HG03457 (cell line): ENCODE data around the gene CEMIP.

Source experiments
- ATAC-seq: cut with Tn5 transposase; IDR thresholded peaks from one replicate; pipeline ENCODE4 v1.9.1; 2021; ENCODE audit warnings: moderate number of reproducible peaks; ENCODE audit not compliant: unreplicated experiment

CEMIP gene

DNA sequence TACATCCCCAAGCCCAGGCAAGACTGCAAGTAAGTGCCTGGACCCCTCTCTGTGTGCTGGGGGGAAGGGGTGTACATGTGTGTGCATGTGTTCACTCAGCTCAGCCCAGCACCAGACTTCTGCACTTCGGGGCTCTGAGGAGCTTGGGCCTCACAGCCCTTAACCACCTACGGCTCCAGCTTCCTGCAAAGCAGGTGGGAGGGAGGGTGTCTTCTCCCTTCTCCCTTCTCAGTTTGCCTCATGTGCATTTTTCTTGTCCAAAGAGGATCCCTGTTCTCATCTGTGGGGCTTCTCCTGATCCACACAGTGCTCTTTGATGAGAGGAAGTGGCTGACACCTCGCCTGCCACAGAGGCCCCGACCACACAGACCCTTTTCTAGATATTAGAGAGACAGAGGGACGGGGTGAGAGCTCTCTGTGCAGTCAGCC lies 141.1 kb downstream of the CEMIP start:
- ATAC-seq = no peak

DNA sequence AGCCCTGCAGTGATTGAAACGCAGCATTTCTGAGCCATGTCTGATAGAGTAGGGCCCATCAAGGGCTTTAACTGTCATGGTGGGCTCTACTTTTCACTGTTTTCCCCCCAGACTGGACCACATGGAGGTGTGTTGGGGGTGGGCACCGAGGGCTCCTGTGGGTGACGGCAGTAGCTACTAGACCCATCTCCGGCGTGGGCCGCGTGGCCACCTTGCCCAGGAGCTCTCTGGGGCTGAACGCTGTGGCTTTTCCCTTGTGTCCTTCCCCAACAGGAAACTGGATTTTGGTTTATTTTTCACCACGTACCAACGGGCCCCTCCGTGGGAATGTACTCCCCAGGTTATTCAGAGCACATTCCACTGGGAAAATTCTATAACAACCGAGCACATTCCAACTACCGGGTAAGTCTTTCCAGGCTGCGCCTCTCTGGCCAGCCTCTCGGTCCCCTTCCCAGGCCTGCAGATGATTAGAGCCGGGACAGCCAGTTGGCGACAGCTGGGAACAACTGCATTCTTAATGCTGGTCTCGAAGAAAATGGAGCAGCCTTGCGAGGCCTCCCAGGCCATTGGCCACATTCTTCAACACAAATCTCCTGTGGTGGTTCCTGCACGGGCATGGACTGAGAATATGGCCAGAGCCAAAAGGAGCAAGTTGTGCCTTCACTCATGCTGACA lies 142.7 kb downstream of the CEMIP start:
- ATAC-seq = no peak

DNA sequence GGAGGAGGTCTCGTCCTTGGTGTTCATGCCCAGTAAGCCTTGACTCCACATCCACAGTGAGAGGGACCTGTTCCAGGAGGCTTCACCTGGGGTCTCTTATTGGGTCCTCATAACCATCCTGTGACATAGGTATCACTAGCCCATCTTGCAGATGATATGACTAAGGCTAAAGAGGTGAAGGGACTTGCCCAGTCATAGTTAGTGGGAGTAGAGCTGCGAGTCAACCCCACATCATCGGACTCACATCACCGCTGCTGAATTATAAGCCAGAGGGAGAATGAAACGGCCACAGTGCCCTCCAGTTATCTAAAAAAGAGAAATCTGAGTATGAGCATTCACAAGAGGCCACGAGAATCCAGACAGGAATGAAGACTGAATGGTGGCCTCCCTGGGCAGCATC lies 144.5 kb downstream of the CEMIP start:
- no peak for ATAC-seq

DNA sequence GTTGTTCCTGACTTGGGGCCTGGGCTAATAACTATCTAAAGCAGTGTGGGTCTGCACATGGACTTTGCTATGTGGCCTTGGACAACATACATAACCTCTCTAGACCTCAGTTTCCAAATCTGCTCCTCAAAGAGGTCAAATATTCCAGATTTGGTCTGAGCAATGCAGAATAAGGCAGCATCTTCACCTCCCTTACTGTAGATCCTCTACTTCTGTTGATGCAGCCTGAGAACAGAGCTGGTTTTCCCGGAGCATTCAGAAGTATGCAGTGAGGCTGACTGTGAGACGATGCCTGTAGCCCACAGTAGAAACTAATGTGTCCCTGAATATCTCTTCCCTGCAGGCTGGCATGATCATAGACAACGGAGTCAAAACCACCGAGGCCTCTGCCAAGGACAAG lies 145.1 kb downstream of the CEMIP start:
- ATAC-seq = no peak

DNA sequence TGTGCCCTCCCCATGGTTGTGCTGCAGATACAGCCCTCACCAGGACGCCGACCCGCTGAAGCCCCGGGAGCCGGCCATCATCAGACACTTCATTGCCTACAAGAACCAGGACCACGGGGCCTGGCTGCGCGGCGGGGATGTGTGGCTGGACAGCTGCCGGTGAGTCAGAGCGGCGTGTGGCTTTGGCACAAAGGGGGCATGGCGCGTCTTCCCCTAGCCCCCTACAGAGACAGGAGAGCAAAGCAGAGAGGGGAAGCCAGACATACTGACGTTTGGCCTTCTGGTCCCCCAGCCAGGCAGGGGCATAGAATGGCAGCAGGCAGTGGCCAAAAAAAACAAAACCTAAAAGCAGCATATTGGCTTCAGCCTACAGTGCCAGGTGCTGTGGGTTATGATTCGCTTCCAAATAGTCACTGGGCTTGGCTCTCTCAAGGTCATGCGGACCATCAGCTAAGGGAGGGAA lies 146.5 kb downstream of the CEMIP start:
- ATAC-seq = no peak

DNA sequence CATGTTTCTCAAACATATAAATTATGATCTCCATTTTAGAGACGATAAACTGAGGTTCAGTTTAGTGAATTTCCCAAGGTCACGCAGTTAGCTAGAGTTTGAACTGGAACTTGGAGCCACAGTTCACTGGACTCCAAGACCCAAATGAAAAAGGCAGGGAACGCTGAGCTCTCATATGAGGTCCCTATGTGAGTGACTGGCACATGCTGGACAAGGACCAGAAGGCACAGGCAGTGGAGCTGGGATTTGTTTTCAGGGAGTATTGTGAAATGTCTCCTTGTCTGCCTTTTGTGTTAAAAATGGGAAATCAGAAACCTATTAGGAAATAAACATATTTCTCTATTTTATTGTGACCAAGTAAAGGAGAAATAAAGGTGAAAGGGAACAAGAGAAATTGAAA lies 147.0 kb downstream of the CEMIP start:
- no peak for ATAC-seq

DNA sequence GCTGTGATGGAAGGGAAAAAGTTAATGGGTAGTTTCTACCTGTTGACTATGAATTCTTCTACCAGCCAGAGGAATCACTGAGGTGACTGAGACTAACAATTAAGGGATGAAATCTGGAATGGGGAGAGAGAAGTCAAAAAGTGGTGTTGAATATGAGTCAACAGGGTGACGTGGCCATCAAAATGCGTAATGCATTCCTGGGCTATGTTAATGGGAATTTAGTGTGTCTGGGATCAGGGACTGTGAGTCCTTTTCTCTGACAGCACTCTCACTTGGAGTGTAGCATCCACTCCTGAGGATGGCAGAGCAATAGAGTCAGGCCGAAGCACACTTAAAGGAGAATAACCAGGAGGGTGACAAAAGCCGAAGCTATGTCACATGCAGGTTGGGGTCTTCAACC lies 150.1 kb downstream of the CEMIP start:
- no peak for ATAC-seq

DNA sequence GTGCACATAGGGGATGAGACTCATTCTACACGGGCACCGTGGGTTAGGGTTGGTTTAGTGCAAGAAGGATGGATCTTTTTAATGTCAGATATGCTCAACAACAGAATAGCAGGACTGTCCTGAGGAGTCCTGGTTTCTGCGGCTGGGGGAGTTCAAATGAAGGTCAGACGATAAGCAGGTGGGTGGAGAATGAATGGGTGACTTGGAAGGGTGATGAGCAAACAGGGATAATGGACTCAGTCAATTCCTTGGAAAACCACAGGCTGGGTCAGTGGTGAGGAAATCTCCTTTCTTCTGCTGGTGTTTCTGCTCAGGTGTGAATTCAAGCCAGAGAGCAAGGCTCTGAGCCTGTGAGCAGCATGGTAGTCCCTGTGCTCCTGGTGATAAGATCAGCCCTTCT lies 150.5 kb downstream of the CEMIP start:
- no peak for ATAC-seq

DNA sequence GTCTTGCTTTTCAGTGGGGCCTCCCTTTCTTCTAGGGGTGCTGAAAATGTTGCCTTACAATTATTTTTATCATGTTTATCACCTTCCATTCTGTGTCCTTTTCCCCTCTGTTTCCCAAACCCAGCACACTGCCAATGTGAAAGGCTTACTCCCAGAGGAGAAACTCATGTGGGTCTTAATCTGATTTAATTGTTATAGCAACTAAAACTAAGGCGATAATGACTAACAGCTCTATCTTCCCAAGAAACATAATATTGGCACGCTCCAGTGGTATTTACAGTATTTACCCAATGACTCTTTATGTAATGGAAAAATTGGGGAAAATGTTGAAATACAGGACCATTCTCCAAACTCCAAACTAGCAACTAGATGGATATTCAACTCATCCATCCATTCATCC lies 152.0 kb downstream of the CEMIP start:
- no peak for ATAC-seq

DNA sequence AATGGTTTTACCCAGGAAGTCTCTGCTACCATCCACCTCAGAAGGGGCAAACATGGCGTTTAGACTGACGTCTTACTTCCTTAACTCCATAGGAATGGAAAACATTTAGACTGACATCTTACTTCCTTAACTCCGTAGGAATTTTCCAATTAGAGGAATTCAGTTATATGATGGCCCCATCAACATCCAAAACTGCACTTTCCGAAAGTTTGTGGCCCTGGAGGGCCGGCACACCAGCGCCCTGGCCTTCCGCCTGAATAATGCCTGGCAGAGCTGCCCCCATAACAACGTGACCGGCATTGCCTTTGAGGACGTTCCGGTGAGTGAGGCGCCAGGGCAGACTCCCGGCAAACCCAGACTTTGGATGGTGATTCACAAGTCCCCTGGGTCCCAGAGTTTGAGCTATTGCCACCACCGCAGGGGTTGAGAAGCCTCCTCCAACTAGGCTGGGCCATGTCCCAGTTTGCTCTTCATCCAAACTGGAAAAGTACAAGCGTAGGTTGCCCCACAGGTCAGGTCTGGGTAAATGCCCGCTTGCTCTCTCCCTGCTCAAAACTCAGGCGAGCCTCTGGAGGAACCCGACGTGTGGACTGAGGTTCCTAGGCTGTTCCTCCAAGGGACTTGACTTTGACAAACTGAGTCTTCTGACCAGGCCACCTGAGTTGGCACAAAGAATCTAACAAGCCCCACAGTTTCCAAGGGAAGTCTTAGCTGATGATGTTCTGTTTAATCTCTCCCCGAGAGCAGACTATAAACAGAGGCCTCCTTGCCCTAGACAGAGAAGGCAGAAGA lies 152.7 kb downstream of the CEMIP start:
- no peak for ATAC-seq

DNA sequence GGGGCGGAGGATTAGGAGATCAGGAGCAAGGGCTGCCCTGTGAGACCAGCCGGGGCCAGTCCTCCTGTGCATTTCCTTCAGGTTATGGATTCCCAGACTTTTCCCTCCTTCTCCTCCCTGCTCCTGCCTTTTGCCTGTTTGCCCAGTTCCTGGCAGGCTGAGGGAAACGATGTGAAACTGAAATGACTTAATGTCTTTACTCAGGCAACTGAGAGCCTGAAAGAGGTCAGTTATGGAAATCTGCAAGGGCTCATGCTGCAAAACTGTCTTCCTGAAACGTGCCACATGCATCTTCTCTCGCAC lies 153.3 kb downstream of the CEMIP start:
- ATAC-seq = no peak

DNA sequence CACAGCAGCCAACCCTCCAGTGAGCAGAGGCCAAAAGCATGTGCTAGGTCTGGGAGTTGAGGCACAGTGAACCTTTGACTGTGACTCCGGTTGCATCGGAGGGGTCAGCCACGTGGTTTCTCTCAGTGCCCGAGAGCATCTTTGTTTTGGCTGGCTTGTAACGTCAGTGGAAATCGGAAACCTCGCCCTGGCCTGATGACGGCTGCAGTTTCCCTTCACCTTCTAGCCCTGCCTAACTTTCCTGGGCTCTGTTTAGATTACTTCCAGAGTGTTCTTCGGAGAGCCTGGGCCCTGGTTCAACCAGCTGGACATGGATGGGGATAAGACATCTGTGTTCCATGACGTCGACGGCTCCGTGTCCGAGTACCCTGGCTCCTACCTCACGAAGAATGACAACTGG lies 153.8 kb downstream of the CEMIP start:
- ATAC-seq = no peak

DNA sequence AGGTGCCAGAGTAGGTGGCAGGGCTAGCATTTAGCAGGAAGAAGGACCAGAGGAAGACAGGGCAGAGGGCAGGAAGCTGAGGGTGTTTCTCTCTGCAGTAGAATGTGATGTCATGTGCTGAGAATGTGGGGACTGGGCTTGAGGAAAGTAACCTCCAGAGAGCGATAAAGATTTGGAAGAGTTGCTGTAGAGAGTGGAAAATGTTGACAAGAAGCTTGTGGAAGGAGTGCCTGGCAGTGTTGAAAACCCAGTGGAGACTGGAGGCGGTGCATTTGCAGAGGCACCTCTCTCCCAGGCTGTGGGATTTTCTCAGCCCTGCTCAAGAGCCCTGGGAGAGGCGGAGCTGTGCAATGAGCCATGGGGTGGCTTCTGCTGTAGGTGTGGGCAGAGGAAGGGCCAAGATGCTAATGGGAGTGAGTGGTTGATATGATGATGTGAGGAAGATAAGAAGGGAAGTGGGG lies 155.6 kb downstream of the CEMIP start:
- no peak for ATAC-seq

DNA sequence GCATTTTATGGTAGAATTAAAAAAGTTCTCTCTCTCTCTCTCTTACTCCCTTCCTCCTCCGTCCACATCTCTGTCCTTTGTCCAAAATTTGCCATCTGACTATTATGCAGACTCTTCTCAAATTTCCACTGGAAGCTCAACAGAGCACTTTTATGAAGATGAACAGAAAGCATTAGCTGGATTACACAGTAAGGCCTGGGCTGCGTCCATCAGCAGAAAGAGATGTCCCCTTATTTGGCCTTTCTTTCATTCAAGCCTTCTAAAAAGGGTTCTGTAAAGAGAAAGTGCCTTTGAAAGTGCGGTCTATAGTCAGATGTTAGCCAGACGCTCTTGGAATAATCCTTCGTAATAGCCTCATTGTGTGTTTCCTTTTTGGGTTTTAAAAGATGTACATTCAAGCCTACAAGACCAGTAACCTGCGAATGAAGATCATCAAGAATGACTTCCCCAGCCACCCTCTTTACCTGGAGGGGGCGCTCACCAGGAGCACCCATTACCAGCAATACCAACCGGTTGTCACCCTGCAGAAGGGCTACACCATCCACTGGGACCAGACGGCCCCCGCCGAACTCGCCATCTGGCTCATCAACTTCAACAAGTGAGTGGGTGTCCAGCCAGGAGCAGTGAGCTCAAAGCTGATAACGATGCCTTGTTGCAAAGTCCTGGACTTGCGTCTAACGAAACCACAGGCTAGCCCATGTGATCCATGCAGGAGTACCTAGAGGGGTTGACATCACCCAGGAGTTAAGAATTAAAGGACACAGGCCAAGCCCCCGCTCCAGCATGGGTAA lies 157.3 kb downstream of the CEMIP start:
- no peak for ATAC-seq

DNA sequence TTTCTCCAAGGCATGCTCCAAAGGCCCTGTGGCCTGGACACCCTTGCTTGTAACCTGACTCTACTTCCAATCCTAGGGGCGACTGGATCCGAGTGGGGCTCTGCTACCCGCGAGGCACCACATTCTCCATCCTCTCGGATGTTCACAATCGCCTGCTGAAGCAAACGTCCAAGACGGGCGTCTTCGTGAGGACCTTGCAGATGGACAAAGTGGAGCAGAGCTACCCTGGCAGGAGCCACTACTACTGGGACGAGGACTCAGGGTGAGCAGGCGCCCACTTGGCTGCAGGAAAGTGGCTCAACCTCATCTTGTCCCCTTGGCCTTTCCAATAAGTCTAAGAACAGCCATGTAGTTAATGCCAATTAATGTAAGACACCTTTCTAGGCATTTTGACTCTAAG lies 158.5 kb downstream of the CEMIP start:
- no peak for ATAC-seq

DNA sequence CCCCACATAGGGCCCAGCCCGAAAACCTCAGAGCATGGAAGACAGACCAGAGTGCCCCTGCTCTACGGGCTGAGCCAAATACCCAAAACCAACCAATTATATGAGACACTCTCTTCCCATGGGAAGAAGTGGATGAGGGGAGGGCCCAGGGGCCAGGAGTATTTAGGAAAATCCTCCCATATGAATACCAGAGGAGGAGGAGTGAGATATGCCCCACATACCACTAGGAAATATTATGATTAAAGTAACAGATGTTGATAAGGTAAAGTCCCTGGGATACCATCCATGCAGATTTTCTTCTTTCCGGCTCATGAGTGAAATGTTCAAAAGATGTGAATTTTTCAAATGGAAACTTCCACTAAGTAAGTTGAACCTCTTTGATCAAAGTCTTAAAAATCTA lies 160.0 kb downstream of the CEMIP start:
- no peak for ATAC-seq

DNA sequence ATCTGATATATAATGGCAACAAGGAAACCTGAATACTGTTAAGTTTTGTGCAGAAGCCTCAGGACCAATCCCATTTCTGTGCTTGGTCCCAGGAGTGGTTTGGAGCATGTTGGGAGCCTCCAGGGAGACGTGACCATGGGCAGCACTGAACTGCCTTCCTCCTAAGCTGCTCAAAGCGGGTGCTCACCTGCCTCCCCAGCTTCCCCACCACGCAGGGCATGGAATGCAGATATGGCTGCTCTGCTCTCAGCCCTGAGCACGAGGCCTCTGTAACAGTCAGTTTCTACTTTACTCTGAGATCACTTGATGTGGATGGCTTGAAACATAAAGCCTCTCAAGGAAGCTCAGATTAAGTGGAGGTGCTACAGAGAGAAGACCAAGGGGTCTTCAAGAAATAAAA lies 161.2 kb downstream of the CEMIP start:
- ATAC-seq = no peak

DNA sequence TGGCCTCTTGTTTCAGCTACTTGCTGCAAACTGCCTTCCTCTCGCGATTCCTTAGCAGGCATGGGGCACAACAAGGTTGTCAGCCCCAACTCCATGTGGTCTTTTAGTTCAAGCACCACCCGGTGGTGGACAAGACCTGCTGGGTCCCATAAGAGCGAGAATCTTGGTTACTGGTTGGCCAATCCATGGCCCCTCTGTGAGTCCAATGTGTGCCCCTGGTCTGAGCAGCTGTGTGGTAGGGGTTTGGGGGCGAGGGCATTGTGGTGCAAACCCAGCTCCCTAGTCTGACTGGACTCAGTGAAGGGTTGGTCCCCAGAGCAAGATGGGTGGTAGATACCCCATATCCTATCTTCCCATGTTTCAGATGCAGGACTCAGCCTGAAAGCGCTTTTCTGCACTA lies 161.7 kb downstream of the CEMIP start:
- no peak for ATAC-seq

DNA sequence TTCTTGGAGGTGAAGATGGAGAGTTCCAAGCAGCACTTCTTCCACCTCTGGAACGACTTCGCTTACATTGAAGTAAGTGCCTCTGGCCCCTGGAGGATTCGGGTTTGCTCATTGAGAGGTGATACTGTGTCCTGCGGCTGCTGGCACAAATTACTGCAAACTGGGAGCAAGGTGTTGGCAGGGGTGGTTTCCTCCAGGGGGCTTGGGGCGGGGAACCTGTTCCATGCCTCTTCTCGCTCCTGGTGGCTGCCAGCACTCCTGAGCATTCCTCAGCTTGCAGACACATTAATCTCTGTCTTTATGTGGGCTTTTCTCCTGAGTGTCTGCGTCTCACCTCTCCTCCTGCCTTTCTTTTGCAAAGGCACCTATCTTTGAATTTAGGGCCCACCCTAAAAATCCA lies 163.1 kb downstream of the CEMIP start:
- ATAC-seq = no peak

DNA sequence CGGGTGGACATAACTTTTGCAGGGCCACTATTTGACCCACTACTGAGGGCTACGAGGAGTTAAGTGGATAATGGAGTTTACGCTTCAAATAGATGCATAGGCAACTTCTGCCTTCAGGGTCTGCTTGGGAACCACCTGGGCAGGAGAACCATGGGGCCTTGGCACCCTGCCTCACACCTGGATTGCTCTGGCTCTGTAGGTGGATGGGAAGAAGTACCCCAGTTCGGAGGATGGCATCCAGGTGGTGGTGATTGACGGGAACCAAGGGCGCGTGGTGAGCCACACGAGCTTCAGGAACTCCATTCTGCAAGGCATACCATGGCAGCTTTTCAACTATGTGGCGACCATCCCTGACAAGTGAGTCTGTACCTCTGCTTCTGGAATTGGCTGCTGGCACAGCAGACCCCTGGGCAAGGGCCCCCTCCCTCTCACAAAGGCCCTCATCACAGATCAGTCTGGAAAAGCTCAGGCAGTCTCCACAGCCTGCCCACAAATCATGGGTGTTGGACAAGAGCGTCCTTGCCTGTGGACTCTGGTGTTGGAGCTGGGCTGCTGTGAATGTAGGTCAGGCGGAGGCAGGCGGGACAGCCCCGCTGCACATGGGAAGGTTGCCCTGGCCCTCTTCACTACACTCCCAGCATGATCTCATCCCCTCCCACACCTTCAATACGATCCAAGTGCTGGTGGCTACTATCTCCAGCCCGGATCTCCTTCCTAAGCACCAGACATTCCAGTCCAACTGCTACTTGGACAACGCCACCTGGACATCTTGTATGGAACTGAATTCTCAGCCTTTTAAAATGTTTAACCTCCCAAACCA lies 163.8 kb downstream of the CEMIP start:
- ATAC-seq = no peak

DNA sequence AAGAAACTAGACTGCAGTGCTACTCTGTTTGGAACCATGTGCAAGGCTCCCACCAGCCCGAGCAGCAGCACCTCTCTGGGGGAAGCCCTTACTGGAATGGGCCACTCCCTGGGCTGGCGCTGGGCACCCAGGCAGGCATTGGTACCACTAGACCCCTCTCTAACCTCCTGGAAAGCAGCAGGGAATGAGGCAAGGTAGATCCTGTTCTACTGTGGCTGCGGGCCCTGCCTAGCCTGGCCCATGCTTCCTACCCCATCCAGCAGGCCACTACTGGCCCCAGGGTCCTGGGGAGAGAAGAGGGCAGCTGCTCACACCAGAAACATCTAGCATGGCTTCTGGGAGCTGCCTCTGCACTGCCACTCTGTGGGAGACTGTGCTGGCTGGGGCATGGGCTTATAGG lies 165.6 kb downstream of the CEMIP start:
- no peak for ATAC-seq
